Left cardiac atrium (tissue), 4 donors: Measurements from ENCODE around the gene HS6ST1. TPM values are rescaled to one million over a fixed set of nuclear protein-coding genes. Genes with fewer than 3 reads are reported as not detected.

Experiments used
- ATAC-seq, 2 donors: fragments of 200-7000 bp; cut with Tn5 transposase; one replicate each; pipeline ENCODE4 v1.9.1; 2020; ENCODE audit warnings: mild to moderate bottlenecking in 2 of 2, moderate library complexity in 2 of 2
- DNase-seq: peaks from one replicate; pipeline ENCODE4 v3.0.0-alpha.2; 2020
- intact Hi-C, 2 donors: fragments of 100-400 bp; cut with DNase I; formaldehyde crosslinking; loops; one replicate each; pipeline versions ENCODE4 v1.14.1 to v1.15.1; 2022 to 2023
- total RNA-seq, 2 donors: library from RNA; stranded (reverse); fragmentation: NEBNext Ultra II Directional; extraction: Animal tissue kit (Norgen Biotek cat#: 25700); gene quantifications; one replicate each; pipeline ENCODE4 v1.2.1, GENCODE V29; 2021
- donor health status: DM: no; HTN: yes; CAD: no.
- donor health status: DM: no; HTN: yes; CAD: no; lungs with severe emphysema.
- donor health status: DM: yes; HTN: yes; CAD: no.
- donor health status: Dilated cardiomyopathy.

The HS6ST1 gene
- total RNA-seq, 2 donors from 2014 or later = 14.3 to 19.3 TPM

DNA sequence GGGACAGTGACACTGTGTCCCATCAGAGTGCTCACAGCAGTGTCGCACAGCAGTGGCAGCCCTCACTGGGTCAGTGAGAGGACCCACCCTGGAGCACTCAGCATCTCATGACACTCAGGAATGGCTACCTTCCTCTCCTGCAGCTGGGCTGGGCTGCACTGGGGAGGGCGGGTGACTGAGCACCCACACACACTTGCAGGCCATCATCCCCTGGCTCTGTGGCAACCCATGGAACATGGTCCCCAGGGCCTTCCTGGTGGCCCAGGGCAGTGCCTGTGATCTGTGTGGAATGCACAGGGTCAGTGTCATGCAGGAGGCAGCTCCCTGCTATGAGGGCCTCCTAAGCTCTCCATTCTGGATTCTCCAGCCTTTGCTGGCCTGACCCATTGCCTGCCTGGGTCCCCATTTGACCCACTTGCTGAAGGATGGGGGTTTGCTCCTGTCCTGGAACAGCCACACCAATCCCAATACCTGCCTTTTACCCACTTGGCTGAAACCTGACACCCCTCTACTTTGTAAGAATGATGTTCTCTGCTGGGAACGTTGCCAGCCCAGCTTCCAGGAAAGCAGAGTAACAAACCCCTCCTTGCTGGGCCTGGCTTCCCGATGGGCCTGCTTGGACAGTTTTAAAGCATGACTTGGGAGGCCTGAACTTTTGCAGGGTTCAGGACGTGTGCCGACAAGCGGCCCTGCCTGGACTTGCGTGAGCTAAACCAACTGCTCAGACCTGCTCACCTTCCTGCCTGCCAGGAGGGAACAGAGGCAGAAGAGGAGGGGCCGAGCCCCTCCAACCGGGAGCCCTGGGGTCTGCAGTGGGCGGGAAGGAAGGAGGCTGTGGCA lies 13.7 kb downstream of the HS6ST1 start:
- intact Hi-C loops = no loop called here
- DNase-seq = peak; percentile 89
- ATAC-seq = peak; percentile 54 to 78

DNA sequence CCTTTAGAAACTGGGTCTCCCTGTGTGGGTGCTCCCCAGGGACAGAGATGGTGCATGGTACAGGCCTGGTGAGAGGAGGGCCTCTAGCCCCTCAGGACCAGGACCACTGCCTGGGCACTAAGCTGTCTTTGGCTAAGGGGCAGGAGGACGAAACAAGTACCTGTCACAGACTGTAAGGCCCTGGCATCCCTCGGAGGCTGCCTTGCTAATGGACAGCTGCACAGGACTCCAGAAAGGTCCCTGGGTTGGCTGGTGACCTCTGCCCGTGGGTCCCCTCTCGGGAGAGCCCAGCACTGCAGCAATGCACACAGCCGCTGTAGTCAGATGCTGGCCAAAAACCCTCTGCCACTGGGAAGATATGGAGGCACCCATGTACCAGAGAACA lies 14.3 kb downstream of the HS6ST1 start:
- intact Hi-C loops = no loop called here

DNA sequence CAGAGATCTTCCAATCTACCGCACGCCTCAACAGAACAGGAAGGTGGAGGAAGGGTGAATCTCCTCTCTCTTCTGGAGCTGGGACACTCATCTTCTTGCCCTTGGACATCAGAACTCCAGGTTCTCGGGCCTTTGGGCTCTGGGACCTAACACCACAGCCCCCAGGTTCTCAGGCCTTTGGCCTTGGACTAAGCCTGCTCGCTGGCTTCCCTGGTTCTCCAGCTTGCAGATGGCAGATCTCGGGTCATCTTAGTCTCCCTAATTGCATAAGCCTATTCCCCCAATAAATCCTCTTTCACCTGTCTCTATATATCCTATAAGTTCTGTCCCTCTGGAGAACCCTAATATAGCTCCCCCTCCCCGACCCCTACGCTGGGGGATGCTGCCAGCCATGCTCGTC lies 14.8 kb downstream of the HS6ST1 start:
- no peak for ATAC-seq
- intact Hi-C loops = no loop called here
- DNase-seq = no peak

More for the DNA sequence above, 14.3 kb downstream of the HS6ST1 start:
- no peak for ATAC-seq
- no peak for DNase-seq

DNA sequence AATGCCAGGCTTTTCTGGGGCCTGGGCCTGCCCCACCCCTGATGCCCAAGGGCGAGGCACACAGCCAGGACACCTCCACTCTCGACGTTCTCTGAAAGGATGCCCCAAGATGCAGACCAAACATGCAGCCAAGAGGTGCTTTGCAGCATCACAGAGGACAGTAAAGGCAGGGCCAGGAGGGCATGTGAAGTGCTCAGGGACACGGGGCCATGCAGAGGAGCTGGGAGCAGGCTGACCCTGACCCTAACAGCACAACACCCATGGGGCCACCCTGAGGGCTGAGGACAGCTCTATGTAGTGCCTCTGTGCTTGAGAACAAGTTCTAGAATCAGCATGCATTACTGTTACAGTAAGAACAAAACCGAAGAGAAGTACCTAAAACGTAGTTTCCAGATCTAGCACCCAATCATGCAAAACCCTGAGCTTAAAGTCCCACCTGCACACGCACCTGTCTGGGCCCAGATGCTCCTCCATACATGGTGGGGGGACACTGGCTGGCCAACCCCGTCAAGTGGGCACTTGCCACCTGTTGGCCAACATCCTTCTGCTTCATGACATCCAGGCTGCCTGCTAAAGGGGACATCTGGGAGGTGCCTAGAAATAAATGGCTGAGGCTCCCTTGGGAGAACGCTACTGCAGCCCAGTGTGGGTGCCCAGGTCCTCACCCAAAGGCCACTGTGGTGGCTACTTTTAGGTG lies 15.4 kb downstream of the HS6ST1 start:
- DNase-seq = no peak

DNA sequence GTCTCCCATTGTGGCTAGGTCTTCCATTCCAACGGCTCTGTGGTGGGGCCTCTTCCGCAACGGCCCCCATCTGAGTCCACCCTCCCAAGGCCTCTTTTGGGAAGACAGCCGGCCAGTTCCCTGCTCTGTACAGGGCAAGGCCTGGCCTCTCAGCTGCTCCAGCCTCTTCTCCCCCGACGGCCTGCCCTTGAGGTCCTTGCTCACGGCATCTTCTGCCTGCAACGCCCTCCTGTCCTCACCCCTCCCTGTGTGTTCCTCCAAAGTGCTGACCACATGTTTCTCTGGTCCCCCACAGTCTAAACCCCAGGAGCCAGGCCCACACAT lies 16.0 kb downstream of the HS6ST1 start:
- no peak for DNase-seq
- ATAC-seq = no peak
- intact Hi-C loops = no loop called here

More for the DNA sequence above, 15.4 kb downstream of the HS6ST1 start:
- no peak for ATAC-seq
- intact Hi-C loops = no loop called here

DNA sequence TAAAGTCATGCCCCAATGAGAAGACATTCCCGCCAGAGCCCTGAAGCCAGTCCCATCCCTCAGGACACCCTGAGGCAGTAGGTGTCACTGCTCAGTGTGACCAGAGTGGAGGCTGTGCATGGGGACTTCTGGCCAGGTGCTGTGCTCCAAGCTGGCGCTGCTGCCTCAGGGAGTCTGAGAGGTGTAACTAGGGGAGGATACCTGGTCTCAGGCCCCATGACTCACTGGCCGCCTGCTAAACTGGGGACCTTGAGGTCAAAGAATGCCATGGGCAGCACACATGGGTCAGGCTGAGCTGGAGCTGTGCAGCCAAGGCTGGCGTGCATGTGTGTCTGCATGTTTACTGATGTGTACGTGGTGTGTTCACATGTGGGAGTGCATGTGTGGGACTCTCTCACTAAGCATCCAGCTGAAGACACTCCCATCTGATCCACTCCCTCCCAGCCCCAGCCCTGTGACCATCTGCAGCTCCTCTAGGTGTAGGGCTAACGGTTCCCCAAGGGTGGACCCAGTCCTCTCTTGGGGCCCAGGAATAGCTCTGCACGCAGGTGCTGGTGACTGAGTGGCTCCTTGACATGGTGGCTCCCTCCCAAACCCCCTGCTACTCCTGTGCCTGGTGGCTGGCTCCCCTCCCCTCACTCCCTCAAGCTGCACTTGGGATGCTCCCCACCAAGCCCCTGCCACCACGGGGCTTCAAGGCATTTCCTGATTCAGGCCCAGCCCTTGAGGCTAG lies 16.5 kb downstream of the HS6ST1 start:
- DNase-seq (no peak), ATAC-seq (no peak)
- intact Hi-C loops = no loop called here

DNA sequence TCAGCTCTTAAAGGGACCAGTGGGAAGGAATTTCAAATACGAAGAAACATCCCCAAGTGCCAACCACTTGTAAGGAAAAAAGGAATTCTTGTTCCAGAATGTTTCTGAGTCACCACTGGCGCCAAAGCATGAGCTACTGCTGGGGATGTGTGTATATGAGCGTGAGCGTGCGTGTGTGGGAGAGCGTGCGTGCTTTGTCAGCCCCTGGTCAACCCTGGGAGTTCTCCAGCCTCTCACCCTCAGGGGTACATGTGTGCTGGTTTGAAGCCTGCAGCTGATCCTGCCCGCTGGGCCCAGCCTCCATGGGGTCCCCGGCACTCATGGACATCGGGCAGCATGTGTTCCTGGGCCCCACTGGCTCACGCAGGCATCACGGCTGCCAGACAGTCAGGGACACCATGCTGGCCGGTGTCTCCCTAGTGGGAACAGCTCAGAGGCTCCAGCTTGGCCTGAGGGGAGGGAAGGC lies 17.1 kb downstream of the HS6ST1 start:
- ATAC-seq (peak; percentile 19 to 21), DNase-seq (no peak)
- intact Hi-C loops = no loop called here

DNA sequence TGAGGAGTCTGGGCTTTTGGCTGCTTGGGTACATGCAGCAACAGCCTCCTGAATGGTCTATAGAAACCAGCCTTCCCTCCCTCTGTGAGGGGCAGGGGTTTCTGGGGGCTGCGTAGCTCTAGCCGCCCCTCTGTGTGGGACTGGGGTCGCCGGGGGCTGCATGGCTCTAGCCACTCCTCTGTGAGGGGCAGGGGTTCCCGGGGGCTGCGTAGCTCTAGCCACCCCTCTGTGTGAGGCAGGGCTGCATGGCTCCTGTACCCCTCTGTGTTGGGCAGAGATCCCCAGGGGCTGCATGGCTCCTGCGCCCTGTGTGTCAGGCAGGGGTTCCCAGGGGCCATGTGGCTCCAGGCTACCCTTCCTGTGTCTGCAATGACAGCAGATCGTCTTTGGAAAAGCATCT lies 17.6 kb downstream of the HS6ST1 start:
- no peak for ATAC-seq
- no peak for DNase-seq
- intact Hi-C loops = no loop called here

DNA sequence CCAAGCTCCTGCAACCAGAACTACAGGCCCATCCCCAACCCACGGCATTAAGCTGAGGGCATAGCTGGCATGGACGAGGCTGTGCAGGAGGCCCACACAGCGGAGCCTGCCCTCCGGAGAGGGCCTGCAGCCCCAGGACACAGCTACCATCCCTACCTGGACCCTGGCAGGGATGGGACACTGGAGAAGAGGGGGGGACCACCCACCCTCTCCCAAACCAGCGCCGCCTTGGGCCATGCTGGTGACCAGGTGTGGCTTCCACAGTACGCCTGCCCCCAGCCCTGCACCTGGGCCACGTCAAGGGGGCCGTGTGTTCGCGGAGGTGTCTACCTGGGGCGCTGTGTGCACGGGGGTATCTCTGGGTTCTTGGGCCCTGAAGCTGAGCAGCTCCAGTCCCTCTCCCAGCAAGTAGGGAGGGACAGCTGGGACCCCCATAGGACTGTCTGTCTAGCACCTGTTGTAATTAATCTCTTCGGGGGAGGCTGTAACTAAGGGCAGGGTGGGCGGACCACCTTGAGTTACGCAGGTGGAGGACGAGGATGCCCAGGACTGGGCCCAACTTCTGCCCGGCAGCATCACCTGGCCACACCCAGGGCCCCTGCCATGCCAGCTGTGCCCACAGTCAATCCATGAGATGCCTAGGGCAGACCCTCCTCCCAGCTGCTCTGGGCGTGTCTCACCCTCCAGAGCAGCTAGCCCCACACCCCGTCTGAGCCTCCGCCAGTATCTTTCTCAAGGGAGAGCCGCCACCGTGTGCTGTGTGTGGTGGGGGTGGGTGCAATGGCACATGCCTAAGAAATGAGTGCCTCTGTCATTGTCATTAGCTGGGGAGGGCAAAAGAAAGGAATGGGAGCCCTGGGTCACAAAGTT lies 18.3 kb downstream of the HS6ST1 start:
- DNase-seq = no peak
- intact Hi-C loops = no loop called here
- ATAC-seq = no peak

DNA sequence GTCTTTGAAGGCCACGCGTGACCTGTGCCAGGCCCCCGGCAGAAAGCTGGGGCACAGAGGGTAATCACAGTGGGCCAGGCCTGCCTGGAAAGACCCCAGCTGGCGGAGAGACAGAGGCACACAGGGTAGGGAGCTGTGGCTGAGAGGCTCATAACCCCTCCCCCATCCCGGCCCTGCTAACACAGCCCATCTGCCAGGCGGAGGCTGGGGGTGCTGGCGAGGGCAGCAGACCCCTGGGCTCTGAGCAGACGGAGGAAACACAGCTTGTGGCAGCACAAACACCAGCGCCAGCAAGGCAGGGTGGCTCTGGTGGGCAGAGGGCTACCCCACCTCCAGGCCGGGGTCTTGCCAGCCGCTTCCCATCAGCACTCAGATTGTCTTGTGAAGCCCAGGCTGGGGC lies 19.0 kb downstream of the HS6ST1 start:
- DNase-seq (no peak), ATAC-seq (no peak)
- intact Hi-C loops = no loop called here

DNA sequence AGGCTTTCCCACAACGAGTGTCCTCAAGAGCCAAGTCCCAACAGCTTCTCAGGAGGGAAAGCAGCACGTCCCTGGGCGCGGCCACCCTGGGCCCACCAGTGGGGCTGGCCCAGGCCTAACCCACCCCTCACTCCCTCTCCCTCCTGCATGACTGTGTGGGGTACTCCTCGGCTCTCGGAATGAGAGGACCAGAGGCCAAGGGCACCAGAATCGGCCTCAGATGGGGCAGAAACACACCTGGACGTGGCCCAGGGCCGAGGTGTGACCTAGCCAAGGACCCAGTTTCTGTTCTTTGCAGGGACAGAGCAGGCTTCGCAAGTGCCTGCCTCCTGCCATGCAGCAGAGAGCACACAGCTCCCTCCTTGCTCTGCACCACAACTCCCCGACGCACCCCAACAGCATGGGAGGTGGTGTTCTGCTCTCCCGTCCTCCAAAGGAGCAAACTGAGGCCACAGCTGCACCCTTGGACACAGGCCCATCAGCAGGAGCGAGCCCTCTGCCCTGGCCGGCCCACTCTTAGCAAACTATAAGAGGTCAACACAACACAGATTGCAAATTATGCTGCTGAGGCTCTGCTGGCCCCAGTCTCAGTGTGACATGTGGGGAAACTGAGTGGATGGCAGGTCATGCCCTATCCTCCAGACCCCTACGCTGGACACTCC lies 19.7 kb downstream of the HS6ST1 start:
- ATAC-seq (no peak), DNase-seq (no peak)
- intact Hi-C loops = no loop called here

DNA sequence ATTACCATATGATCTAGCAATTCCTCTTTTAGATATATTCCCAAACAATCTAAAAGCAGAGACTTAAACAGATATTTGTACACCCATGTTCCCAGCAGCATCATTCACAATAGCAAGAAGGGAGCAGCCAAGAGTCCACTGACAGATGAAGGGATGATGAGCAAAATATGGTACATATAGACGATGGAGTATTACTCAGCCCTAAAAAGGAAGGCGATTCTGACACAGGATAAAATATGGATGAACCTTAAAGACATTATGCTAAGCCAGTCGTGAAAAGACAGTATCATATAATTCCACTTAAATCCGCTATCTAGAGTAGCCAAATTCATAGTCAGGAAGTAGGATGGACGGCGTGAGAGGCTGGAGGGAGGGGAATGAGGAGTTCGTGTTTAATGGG lies 20.4 kb downstream of the HS6ST1 start:
- intact Hi-C loops = no loop called here
- ATAC-seq (no peak), DNase-seq (no peak)

DNA sequence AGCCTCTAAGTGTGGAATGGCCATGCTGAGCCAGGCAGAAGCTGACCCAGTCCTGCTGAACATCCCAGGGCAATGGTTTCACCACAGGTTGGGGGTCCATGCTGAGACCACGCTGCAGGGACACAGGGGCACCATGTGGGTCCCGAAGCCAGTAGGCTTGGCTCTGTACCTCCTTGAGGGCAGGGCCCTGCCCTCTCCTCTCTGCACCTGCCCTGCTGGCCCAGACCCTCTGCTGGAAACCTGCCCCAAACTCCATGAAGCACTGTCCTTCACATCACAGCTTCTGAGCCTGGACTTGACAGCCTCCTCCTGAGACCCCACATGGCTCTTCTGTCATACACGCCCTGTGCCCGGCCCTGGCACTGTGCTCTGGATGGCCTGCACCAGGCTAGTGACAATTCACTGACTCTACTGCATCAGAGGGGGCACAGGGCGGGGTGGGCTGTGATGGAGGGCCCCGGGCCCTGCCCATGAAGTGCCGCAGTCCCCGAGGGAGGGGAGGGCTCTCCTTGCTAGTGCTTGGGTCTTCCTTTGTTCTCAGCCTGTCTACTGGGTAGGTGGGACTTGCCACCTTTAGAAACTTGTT lies 24.7 kb downstream of the HS6ST1 start:
- intact Hi-C loops = no loop called here
- peak in 1 of 2 donors; percentile 19 for ATAC-seq

DNA sequence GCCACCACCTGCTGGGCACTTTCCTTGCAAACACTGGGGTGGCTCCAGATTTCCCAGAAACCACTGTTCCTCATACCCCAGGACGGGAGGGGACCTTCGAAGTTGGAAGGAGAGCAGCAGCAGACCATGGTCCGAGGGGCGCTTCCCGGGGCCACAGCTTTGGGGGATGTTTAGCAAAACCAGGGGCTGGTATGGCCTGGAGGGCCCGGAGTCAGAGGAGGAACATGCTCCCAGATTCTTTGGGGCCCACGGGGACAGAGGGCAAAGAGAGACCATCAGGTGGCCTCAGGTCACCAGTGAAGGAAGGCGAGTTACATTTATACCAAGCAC lies 25.3 kb downstream of the HS6ST1 start:
- ATAC-seq (no peak), DNase-seq (no peak)
- intact Hi-C loops = no loop called here

More for the DNA sequence above, 24.7 kb downstream of the HS6ST1 start:
- no peak for DNase-seq

DNA sequence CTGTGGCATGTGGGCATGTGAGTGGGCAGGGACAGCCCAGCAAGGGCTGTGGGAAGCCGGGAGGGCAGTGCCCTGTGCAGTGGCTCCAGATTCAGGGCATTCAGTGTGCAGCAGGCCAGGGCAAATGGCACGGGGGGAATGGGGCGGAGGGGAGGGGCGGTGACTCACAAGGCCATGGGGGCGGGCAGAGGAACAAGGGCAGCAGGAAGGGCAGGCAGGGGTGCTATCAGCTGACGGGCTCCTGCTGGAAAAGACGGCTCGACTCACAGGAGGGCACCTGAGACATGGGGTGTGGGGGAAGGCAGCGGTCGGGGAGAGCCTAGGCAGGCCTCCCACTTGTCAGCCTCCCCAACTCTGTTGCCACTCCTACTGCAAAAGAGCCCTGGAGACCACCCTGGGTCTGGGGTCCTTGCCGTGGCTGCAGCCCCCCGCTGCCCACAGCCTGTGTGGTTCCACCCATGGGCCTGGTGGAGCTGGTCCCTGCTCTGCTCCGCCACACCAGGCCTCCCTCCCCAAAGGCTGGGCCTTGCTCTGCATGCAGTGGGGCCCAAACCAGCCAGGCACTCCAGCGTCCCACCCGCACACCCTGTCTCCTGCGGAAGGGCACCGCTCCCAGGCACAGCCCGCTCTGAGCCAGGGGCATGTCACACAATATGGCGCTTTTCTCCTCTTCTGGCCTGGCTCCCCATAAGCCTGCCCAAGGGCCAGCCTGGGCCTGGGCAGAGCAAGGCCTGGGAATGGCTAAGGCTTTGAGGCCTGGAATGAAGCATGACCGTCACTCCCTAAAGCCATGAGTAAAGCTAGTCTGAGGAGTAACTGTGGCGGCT lies 25.9 kb downstream of the HS6ST1 start:
- DNase-seq (no peak), ATAC-seq (peak; percentile 10 to 50)
- intact Hi-C loops = no loop called here

DNA sequence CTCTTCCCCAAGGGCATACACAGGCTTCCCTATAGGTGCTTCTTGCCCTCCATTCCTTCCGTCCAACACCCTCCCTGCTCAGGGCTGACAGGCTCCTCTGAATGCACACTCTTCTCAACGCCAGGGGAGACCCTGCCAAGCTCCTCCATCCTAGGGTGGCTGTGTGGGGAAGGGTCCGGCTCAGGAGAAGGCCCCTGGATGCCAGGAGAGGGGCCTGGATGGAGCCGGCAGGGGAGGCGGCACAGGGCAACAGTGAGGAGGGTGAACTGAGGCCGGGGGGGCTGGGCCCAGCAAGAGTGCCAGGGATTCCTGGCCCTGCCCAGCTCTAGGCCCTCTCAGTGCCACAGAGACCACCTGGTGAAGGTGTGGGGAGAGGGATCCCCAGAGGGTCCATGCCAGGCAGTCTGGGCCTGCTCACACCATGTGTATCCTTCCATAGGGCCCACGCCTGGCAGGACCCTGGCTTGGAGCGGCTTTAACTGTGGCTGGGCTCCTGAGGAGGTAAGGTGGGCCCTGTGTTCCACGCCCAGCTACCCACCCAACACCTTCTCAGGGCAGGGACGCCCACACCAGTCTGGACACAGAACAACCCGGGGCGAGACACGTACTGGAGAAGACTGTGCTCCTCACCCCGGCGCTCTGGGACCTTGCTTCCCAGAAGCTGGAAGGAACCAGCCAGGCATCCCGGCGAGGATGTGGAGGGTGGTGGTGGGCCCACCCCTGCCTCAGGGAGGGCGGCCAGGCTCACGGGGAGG lies 26.6 kb downstream of the HS6ST1 start:
- DNase-seq (no peak), ATAC-seq (no peak)
- intact Hi-C loops = no loop called here
